WI38 (cell line): Measurements from ENCODE around the gene MAML3.

Source experiments
- H3K4me3 ChIP-seq: 2 replicates; pipeline ENCODE4 v1.5.1; 2011; ENCODE audit warnings: low read depth, mild to moderate bottlenecking, control low read depth, low read length
- CTCF ChIP-seq: IDR thresholded peaks from 2 replicates; pipeline ENCODE4 v1.5.1; 2012; ENCODE audit warnings: low read depth, mild to moderate bottlenecking, control low read depth, low read length

The MAML3 gene

GRCh38 chr4:140170299-140170698, 16.3 kb upstream of the MAML3 start:
- no peak overlapping the region for H3K4me3 ChIP-seq
- no peak for TF ChIP-seq CTCF

- no peak overlapping the region for H3K4me3 ChIP-seq
- TF ChIP-seq CTCF = no peak
These were observed 15.0 kb upstream of the MAML3 start for GRCh38 chr4:140168936-140169335.

- TF ChIP-seq CTCF = no peak
- H3K4me3 ChIP-seq = no peak overlapping the region
These were observed 14.5 kb upstream of the MAML3 start for GRCh38 chr4:140168474-140168873.

GRCh38 chr4:140163029-140163810, 9.2 kb upstream of the MAML3 start:
- no peak for TF ChIP-seq CTCF
- peak overlapping the region; percentile 30 for H3K4me3 ChIP-seq

GRCh38 chr4:140162596-140162995, 8.6 kb upstream of the MAML3 start:
- H3K4me3 ChIP-seq = no peak overlapping the region
- no peak for TF ChIP-seq CTCF

GRCh38 chr4:140158365-140159030, 4.5 kb upstream of the MAML3 start:
- H3K4me3 ChIP-seq = no peak overlapping the region
- TF ChIP-seq CTCF = no peak

- no peak for TF ChIP-seq CTCF
- H3K4me3 ChIP-seq = no peak overlapping the region
These were observed 3.4 kb upstream of the MAML3 start for GRCh38 chr4:140157341-140157740.
